Panc1 (cell line): ENCODE results near the gene LIN28A.
"Not testable (repeated sequence)": the region's sequence is repeated elsewhere in the genome, so short reads cannot be mapped to it uniquely, and the experiment has no call there.

Experiments used
- TF ChIP-seq, protein P1 (sequence below): fragments of 450-650 bp; IDR thresholded peaks from 2 replicates; pipeline ENCODE4 v1.5.1; 2017; ENCODE audit warnings: mild to moderate bottlenecking
- TF ChIP-seq, protein P2 (sequence below), 2 experiments: IDR thresholded peaks; 2 replicates each; pipeline ENCODE4 v1.6.1; 2011 to 2012; ENCODE audit warnings: low read depth in 2 of 2, control low read depth in 1 of 2, low read length in 1 of 2, mild to moderate bottlenecking in 1 of 2, moderate library complexity in 1 of 2; ENCODE audit not compliant: insufficient read depth in 1 of 2

DNA sequence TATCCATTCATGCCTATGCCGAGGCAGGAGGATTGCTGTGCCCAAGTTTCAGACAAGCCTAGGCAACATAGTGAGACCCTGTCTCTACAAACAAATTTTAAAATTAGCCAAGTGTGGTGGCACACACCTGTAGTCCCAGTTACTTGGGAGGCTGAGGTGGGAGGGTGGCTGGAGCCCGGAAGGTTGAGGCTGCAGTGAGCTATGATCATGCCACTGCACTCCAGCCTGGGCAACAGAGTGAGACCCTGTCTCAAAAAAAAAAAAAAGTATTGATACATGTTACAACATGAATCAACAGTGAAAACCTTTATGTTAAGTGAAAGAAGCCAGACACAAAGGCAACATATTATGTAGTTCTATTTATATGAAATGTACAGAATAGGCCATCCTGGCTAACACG, 25.6 kb upstream of the LIN28A start:
- TF ChIP-seq, protein P1, sequence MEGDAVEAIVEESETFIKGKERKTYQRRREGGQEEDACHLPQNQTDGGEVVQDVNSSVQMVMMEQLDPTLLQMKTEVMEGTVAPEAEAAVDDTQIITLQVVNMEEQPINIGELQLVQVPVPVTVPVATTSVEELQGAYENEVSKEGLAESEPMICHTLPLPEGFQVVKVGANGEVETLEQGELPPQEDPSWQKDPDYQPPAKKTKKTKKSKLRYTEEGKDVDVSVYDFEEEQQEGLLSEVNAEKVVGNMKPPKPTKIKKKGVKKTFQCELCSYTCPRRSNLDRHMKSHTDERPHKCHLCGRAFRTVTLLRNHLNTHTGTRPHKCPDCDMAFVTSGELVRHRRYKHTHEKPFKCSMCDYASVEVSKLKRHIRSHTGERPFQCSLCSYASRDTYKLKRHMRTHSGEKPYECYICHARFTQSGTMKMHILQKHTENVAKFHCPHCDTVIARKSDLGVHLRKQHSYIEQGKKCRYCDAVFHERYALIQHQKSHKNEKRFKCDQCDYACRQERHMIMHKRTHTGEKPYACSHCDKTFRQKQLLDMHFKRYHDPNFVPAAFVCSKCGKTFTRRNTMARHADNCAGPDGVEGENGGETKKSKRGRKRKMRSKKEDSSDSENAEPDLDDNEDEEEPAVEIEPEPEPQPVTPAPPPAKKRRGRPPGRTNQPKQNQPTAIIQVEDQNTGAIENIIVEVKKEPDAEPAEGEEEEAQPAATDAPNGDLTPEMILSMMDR = not testable (repeated sequence)
- TF ChIP-seq, protein P2, sequence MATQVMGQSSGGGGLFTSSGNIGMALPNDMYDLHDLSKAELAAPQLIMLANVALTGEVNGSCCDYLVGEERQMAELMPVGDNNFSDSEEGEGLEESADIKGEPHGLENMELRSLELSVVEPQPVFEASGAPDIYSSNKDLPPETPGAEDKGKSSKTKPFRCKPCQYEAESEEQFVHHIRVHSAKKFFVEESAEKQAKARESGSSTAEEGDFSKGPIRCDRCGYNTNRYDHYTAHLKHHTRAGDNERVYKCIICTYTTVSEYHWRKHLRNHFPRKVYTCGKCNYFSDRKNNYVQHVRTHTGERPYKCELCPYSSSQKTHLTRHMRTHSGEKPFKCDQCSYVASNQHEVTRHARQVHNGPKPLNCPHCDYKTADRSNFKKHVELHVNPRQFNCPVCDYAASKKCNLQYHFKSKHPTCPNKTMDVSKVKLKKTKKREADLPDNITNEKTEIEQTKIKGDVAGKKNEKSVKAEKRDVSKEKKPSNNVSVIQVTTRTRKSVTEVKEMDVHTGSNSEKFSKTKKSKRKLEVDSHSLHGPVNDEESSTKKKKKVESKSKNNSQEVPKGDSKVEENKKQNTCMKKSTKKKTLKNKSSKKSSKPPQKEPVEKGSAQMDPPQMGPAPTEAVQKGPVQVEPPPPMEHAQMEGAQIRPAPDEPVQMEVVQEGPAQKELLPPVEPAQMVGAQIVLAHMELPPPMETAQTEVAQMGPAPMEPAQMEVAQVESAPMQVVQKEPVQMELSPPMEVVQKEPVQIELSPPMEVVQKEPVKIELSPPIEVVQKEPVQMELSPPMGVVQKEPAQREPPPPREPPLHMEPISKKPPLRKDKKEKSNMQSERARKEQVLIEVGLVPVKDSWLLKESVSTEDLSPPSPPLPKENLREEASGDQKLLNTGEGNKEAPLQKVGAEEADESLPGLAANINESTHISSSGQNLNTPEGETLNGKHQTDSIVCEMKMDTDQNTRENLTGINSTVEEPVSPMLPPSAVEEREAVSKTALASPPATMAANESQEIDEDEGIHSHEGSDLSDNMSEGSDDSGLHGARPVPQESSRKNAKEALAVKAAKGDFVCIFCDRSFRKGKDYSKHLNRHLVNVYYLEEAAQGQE (IDR thresholded peaks at IDR 0.05; ENCODE audit: insufficient read depth in 1 of 2, low read depth in 2 of 2, low read length in 1 of 2) = not testable (repeated sequence)
